Fibroblast of the aortic adventitia (primary cell): Measurements from ENCODE around the gene REXO5. TPM values are rescaled to one million over a fixed set of nuclear protein-coding genes. Genes with fewer than 3 reads are reported as not detected.
A peak's percentile ranks its signal among the peaks of the same experiment; 100 is the strongest.

Experiments used
- DNase-seq: peaks from one replicate; pipeline ENCODE4 v3.0.0-alpha.2; 2010; ENCODE audit warnings: low read depth
- H3K4me3 ChIP-seq: 2 replicates; pipeline ENCODE4 v1.5.1; 2011; ENCODE audit warnings: low read depth, mild to moderate bottlenecking, control low read depth, low read length, moderate library complexity
- CTCF ChIP-seq: IDR thresholded peaks from 2 replicates; pipeline ENCODE4 v1.5.1; 2011; ENCODE audit warnings: mild to moderate bottlenecking, low read length, control low read depth, inconsistent platforms; ENCODE audit not compliant: insufficient read depth
- total RNA-seq: library from RNA; depleted of rRNA; stranded (reverse); fragments of >200 nt; gene quantifications from 2 replicates; pipeline ENCODE4 v1.2.3, GENCODE V29; 2012; ENCODE audit warnings: low replicate concordance

The REXO5 gene
- total RNA-seq, 1 donor, result 12.4 TPM

- no peak overlapping the region for H3K4me3 ChIP-seq
- no peak for TF ChIP-seq CTCF
- peak; percentile 16 for DNase-seq
Measured at GRCh38 chr16:20830372-20830771, 24.0 kb downstream of the REXO5 start.

- H3K4me3 ChIP-seq, result no peak overlapping the region
- no peak for TF ChIP-seq CTCF
- DNase-seq, result no peak
Measured at GRCh38 chr16:20833086-20833485, 26.8 kb downstream of the REXO5 start.

DNA sequence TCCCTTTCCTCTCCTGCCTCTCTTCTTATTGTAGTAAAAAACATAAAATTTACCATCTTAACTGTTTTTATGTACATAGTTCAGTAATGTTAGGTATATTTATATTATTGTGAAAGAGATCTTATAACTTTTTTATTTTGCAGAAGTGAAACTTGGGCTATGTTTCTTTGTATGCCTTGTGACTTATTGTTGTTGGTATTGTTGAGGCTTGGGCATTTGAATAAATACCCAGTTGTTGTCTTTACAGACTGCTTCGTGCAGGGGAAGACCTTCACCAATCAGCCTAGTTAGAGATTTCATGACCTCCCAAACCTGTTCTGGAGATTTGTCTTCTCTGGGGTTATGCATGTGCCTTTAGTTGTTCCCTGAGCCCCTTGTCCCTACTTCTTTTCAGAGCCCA lies 31.9 kb downstream of the REXO5 start:
- DNase-seq, result no peak
- no peak overlapping the region for H3K4me3 ChIP-seq
- no peak for TF ChIP-seq CTCF

DNA sequence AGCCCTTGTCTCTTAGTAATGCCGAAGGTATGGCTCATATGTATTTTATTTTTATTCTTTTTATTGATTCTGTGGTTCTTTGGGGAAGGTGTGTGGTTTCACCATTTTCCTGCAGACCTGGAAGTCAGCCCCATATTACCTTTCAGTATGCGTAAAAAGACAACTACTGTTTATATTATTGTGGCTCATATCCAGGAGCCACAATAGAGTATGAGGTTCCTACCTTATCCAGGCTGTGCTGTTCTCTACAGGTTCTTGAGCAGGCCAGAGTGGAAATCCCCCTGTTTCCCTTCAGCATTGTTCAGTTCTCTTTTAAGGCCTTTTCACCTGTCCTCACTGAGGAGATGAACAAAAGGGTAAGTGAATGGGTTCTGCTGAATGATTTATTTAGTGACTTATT lies 33.2 kb downstream of the REXO5 start:
- no peak for TF ChIP-seq CTCF
- H3K4me3 ChIP-seq, result no peak overlapping the region
- DNase-seq, result no peak

GRCh38 chr16:20844054-20844453 lies 37.7 kb downstream of the REXO5 start:
- no peak for DNase-seq
- no peak overlapping the region for H3K4me3 ChIP-seq
- TF ChIP-seq CTCF, result no peak

- no peak for TF ChIP-seq CTCF
- DNase-seq, result no peak
- no peak overlapping the region for H3K4me3 ChIP-seq
Measured at GRCh38 chr16:20844588-20844987, 38.3 kb downstream of the REXO5 start.

DNA sequence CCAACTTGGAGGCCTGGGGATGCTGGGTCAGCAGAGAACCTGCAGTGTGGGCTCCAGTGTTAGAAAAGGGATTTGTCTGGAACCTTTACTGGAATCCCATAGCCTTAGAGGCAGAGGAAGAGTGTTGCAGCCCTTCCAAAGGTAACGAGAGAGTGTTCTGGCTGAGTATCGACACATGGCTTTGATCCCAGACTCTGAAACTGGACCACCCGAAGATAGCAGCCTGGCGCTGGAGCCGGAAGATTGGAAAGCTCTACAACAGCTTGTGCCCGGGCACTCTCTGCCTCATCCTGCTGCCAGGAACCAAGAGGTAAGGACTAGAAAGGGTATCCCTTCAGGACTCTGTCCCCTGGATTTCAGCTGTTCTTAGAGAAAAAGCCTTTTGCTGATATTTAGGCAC lies 39.7 kb downstream of the REXO5 start:
- DNase-seq, result no peak
- H3K4me3 ChIP-seq, result no peak overlapping the region
- no peak for TF ChIP-seq CTCF
